Measurements from ENCODE around the gene NAP1L1.
A peak's percentile ranks its signal among the peaks of the same experiment; 100 is the strongest.
"Not testable (repeated sequence)": the region's sequence is repeated elsewhere in the genome, so short reads cannot be mapped to it uniquely, and the experiment has no call there.

The NAP1L1 gene

GRCh38 chr12:76020281-76020680, 64.2 kb downstream of the NAP1L1 start:
- peak; percentile 69 for DNase-seq

GRCh38 chr12:76018672-76019071, 65.8 kb downstream of the NAP1L1 start:
- DNase-seq: no peak

GRCh38 chr12:76018111-76018510, 66.4 kb downstream of the NAP1L1 start:
- DNase-seq: no peak

- peak; percentile 42 for DNase-seq
Measured at GRCh38 chr12:76014007-76014406, 70.5 kb downstream of the NAP1L1 start.

- no peak for DNase-seq
Measured at GRCh38 chr12:76013603-76014002, 70.9 kb downstream of the NAP1L1 start.

- no peak for DNase-seq
Measured at GRCh38 chr12:76012644-76013043, 71.8 kb downstream of the NAP1L1 start.

GRCh38 chr12:76010732-76011458, 73.6 kb downstream of the NAP1L1 start:
- DNase-seq: no peak

GRCh38 chr12:76008428-76008827, 76.1 kb downstream of the NAP1L1 start:
- DNase-seq: no peak

- DNase-seq: no peak
Measured at GRCh38 chr12:76007640-76008039, 76.8 kb downstream of the NAP1L1 start.

GRCh38 chr12:76006028-76006925, 78.2 kb downstream of the NAP1L1 start:
- no peak for DNase-seq

GRCh38 chr12:76003355-76003638, 81.2 kb downstream of the NAP1L1 start:
- no peak for DNase-seq

- no peak for DNase-seq
Measured at GRCh38 chr12:76002598-76003354, 81.7 kb downstream of the NAP1L1 start.

- DNase-seq: no peak
Measured at GRCh38 chr12:75998292-75999063, 86.0 kb downstream of the NAP1L1 start.

- no peak for DNase-seq
Measured at GRCh38 chr12:75997658-75998057, 86.8 kb downstream of the NAP1L1 start.

- DNase-seq: peak; percentile 79
Measured at GRCh38 chr12:75996861-75997447, 87.5 kb downstream of the NAP1L1 start.

GRCh38 chr12:75995691-75996090, 88.8 kb downstream of the NAP1L1 start:
- DNase-seq: no peak

- DNase-seq: no peak
Measured at GRCh38 chr12:75994069-75994740, 90.3 kb downstream of the NAP1L1 start.

GRCh38 chr12:75991753-75992152, 92.7 kb downstream of the NAP1L1 start:
- no peak for DNase-seq

GRCh38 chr12:75990189-75990912, 94.1 kb downstream of the NAP1L1 start:
- DNase-seq: no peak

GRCh38 chr12:75987709-75988108, 96.8 kb downstream of the NAP1L1 start:
- not testable (repeated sequence) for DNase-seq

All from NCI-H226 (cell line).